H1 (cell line): ENCODE data around the gene NFAM1. TPM values are rescaled to one million over a fixed set of nuclear protein-coding genes. Genes with fewer than 3 reads are reported as not detected.

ENCODE experiments used
- CBX5 ChIP-seq: fragments of 300-800, 300-1000 bp; sonication (generic); IDR thresholded peaks from 2 replicates; pipeline ENCODE4 v1.7.1; 2016; ENCODE audit warnings: antibody characterized with exemption, low read length, low read depth
- EZH2 ChIP-seq: fragments of 200-600 bp; sonication (generic); IDR thresholded peaks from 2 replicates; pipeline ENCODE4 v1.7.1; 2012; ENCODE audit warnings: low read depth, mild to moderate bottlenecking, moderate library complexity, low read length, inconsistent platforms; ENCODE audit not compliant: severe bottlenecking
- GTF2F1 ChIP-seq: IDR thresholded peaks from 2 replicates; pipeline ENCODE4 v1.6.1; 2012; ENCODE audit warnings: low read depth, low read length, improper control_type of control experiment, borderline replicate concordance
- HDAC2 ChIP-seq, 2 experiments: fragments of 300-600 bp in 1 of 2; sonication (generic) in 1 of 2; IDR thresholded peaks; 2 replicates each; pipeline ENCODE4 v1.6.1; 2011 to 2012; ENCODE audit warnings: low read depth in 2 of 2, low read length in 2 of 2, mild to moderate bottlenecking in 2 of 2, moderate library complexity in 2 of 2, borderline replicate concordance in 1 of 2, inconsistent platforms in 1 of 2
- JUN ChIP-seq: IDR thresholded peaks from 2 replicates; pipeline ENCODE4 v1.6.1; 2011; ENCODE audit warnings: low read depth, mild to moderate bottlenecking, improper control_type of control experiment, low read length
- SIN3A ChIP-seq, 2 experiments: IDR thresholded peaks in 1 of 2; conservative IDR thresholded peaks in 1 of 2; 2 replicates each; pipeline ENCODE4 v1.6.1; 2011 to 2012; ENCODE audit warnings: low read length in 2 of 2, improper control_type of control experiment in 1 of 2, low read depth in 1 of 2, mild to moderate bottlenecking in 1 of 2
- SRF ChIP-seq: IDR thresholded peaks from 2 replicates; pipeline ENCODE4 v1.6.1; 2011; ENCODE audit warnings: mild to moderate bottlenecking, low read depth, low read length, moderate library complexity
- TAF1 ChIP-seq: IDR thresholded peaks from 2 replicates; pipeline ENCODE4 v1.6.1; 2011; ENCODE audit warnings: mild to moderate bottlenecking, low read depth, low read length
- TCF12 ChIP-seq: IDR thresholded peaks from 2 replicates; pipeline ENCODE4 v1.6.1; 2011; ENCODE audit warnings: low read depth, mild to moderate bottlenecking, low read length
- polyA plus RNA-seq, 7 experiments: library from polyadenylated mRNA; depleted of rRNA in 3 of 7; stranded (reverse) in 5 of 7; unstranded in 2 of 7; fragments of >200 nt in 5 of 7; fragments of 200-250 nt in 2 of 7; gene quantifications; 1 replicate in 5 of 7; 2 replicates in 1 of 7; 4 replicates in 1 of 7; pipeline versions ENCODE4 v1.2.1 to v1.2.3, GENCODE V29; 2011 to 2013; ENCODE audit warnings: missing spikeins in 2 of 7, mixed read lengths in 2 of 7
- total RNA-seq: library from RNA; stranded (reverse); fragmentation: NEBNext Ultra II Directional; extraction: Animal tissue kit (Norgen Biotek cat#: 25700); gene quantifications from 2 replicates; pipeline ENCODE4 v1.2.1, GENCODE V29; 2021
- TF ChIP-seq, protein P1 (sequence below): fragments of 300-600 bp; sonication (generic); IDR thresholded peaks from 2 replicates; pipeline ENCODE4 v1.7.1; 2012; ENCODE audit warnings: low read length, moderate library complexity, mild to moderate bottlenecking, inconsistent platforms; ENCODE audit not compliant: insufficient replicate concordance

Gene NFAM1
- total and polyA plus RNA-seq, 2 of the 8 experiments (the other 6 are each of a cell fraction or from before 2014, with no cell fraction given), result 0.62 to 0.73 TPM

DNA sequence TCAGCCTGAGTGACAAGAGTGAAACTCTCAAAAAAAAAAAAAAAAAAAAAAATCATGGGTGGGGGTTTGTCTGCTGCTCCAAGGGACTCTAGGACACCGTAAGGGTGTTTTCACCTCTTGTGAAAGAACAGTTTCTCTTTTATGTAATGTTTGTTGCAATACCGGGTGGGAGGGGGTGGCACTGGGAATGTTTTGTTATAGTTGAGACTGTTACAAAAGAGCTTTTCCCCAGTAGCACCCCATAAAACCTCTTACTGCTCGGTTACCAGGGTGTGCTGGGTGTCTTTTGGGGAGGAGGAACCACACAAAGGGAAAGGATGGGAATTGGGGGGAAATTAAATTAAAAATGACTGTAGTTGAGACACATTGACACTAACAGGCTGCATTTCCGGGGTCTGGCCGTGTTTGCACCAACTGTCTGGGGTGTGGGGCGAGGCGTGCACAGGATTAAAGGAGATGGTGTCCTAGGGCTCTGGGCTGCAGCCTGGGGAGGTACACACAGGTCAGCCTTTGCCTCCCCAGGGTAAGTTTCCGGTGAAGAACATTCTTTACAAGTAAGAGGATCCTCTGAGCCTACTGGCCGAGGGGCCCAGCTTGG is 1.6 kb downstream of the NFAM1 start (continued):
- TF ChIP-seq, protein P1, sequence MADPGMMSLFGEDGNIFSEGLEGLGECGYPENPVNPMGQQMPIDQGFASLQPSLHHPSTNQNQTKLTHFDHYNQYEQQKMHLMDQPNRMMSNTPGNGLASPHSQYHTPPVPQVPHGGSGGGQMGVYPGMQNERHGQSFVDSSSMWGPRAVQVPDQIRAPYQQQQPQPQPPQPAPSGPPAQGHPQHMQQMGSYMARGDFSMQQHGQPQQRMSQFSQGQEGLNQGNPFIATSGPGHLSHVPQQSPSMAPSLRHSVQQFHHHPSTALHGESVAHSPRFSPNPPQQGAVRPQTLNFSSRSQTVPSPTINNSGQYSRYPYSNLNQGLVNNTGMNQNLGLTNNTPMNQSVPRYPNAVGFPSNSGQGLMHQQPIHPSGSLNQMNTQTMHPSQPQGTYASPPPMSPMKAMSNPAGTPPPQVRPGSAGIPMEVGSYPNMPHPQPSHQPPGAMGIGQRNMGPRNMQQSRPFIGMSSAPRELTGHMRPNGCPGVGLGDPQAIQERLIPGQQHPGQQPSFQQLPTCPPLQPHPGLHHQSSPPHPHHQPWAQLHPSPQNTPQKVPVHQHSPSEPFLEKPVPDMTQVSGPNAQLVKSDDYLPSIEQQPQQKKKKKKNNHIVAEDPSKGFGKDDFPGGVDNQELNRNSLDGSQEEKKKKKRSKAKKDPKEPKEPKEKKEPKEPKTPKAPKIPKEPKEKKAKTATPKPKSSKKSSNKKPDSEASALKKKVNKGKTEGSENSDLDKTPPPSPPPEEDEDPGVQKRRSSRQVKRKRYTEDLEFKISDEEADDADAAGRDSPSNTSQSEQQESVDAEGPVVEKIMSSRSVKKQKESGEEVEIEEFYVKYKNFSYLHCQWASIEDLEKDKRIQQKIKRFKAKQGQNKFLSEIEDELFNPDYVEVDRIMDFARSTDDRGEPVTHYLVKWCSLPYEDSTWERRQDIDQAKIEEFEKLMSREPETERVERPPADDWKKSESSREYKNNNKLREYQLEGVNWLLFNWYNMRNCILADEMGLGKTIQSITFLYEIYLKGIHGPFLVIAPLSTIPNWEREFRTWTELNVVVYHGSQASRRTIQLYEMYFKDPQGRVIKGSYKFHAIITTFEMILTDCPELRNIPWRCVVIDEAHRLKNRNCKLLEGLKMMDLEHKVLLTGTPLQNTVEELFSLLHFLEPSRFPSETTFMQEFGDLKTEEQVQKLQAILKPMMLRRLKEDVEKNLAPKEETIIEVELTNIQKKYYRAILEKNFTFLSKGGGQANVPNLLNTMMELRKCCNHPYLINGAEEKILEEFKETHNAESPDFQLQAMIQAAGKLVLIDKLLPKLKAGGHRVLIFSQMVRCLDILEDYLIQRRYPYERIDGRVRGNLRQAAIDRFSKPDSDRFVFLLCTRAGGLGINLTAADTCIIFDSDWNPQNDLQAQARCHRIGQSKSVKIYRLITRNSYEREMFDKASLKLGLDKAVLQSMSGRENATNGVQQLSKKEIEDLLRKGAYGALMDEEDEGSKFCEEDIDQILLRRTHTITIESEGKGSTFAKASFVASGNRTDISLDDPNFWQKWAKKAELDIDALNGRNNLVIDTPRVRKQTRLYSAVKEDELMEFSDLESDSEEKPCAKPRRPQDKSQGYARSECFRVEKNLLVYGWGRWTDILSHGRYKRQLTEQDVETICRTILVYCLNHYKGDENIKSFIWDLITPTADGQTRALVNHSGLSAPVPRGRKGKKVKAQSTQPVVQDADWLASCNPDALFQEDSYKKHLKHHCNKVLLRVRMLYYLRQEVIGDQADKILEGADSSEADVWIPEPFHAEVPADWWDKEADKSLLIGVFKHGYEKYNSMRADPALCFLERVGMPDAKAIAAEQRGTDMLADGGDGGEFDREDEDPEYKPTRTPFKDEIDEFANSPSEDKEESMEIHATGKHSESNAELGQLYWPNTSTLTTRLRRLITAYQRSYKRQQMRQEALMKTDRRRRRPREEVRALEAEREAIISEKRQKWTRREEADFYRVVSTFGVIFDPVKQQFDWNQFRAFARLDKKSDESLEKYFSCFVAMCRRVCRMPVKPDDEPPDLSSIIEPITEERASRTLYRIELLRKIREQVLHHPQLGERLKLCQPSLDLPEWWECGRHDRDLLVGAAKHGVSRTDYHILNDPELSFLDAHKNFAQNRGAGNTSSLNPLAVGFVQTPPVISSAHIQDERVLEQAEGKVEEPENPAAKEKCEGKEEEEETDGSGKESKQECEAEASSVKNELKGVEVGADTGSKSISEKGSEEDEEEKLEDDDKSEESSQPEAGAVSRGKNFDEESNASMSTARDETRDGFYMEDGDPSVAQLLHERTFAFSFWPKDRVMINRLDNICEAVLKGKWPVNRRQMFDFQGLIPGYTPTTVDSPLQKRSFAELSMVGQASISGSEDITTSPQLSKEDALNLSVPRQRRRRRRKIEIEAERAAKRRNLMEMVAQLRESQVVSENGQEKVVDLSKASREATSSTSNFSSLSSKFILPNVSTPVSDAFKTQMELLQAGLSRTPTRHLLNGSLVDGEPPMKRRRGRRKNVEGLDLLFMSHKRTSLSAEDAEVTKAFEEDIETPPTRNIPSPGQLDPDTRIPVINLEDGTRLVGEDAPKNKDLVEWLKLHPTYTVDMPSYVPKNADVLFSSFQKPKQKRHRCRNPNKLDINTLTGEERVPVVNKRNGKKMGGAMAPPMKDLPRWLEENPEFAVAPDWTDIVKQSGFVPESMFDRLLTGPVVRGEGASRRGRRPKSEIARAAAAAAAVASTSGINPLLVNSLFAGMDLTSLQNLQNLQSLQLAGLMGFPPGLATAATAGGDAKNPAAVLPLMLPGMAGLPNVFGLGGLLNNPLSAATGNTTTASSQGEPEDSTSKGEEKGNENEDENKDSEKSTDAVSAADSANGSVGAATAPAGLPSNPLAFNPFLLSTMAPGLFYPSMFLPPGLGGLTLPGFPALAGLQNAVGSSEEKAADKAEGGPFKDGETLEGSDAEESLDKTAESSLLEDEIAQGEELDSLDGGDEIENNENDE, result no peak
- TF ChIP-seq SRF, result no peak
- no peak for TF ChIP-seq SIN3A (conservative IDR thresholded peaks at IDR 0.05 in 1 of 2, IDR thresholded peaks at IDR 0.05 in 1 of 2; ENCODE audit: low read depth in 1 of 2, low read length in 2 of 2)
- TF ChIP-seq GTF2F1, result no peak
- no peak for TF ChIP-seq EZH2
- no peak for TF ChIP-seq TCF12
- TF ChIP-seq CBX5, result no peak
- TF ChIP-seq TAF1, result no peak
- no peak for TF ChIP-seq HDAC2 (IDR thresholded peaks at IDR 0.05; ENCODE audit: borderline replicate concordance in 1 of 2, low read depth in 2 of 2, low read length in 2 of 2)
- no peak for TF ChIP-seq JUN
